Gastroesophageal sphincter (tissue), 4 donors: ENCODE data around the gene ABLIM2. TPM values are rescaled to one million over a fixed set of nuclear protein-coding genes. Genes with fewer than 3 reads are reported as not detected.

Source experiments
- ATAC-seq: fragments of 150-250 bp; one replicate; pipeline ENCODE4 v1.9.1; 2016; ENCODE audit warnings: mild to moderate bottlenecking, moderate library complexity
- H3K27ac ChIP-seq, 4 donors: fragments of 200-600 bp; sonication (generic) in 3 of 4; 1 replicate in 3 of 4; 2 replicates in 1 of 4; pipeline ENCODE4 v1.5.1; 2016 to 2019
- H3K27me3 ChIP-seq: fragments of 200-600 bp; sonication (generic); one replicate; pipeline ENCODE4 v1.5.1; 2019
- H3K36me3 ChIP-seq, 2 donors: fragments of 200-600 bp; sonication (generic); one replicate each; pipeline ENCODE4 v1.5.1; 2019; ENCODE audit warnings: control low read depth in 1 of 2
- H3K4me1 ChIP-seq, 3 donors: fragments of 200-600 bp; sonication (generic); 1 replicate in 2 of 3; 2 replicates in 1 of 3; pipeline ENCODE4 v1.5.1; 2016 to 2019; ENCODE audit warnings: control low read depth in 2 of 3
- H3K4me3 ChIP-seq, 2 donors: fragments of 200-600 bp; sonication (generic); one replicate each; pipeline ENCODE4 v1.5.1; 2019; ENCODE audit warnings: mild to moderate bottlenecking in 1 of 2, moderate library complexity in 1 of 2
- H3K9me3 ChIP-seq, 3 donors: fragments of 200-600 bp; sonication (generic); one replicate each; pipeline ENCODE4 v1.5.1; 2017 to 2019; ENCODE audit warnings: control low read depth in 2 of 3
- EP300 ChIP-seq: sonication (generic); formaldehyde crosslinking; IDR thresholded peaks from one replicate; pipeline ENCODE4 v1.6.1; 2017; ENCODE audit warnings: antibody characterized with exemption, mild to moderate bottlenecking
- POLR2A ChIP-seq, 2 donors: fragments of 450-650 bp; IDR thresholded peaks; one replicate each; pipeline ENCODE4 v1.6.1; 2017; ENCODE audit warnings: antibody characterized with exemption in 2 of 2, mild to moderate bottlenecking in 2 of 2, moderate library complexity in 1 of 2
- POLR2AphosphoS5 ChIP-seq: sonication (generic); formaldehyde crosslinking; IDR thresholded peaks from one replicate; pipeline ENCODE4 v1.6.1; 2017; ENCODE audit warnings: antibody characterized with exemption
- WGBS, 2 donors: methylation state at CpG; one replicate each; pipeline ENCODE4 v1.1.5; 2018; ENCODE audit warnings: low coverage in 1 of 2; 5-methylcytosine and 5-hydroxymethylcytosine counted together
- total RNA-seq, 4 donors: library from RNA; depleted of rRNA; stranded (reverse); fragments of >200 nt; gene quantifications; one replicate each; pipeline ENCODE4 v1.1.0, GENCODE V29; 2016
- TF ChIP-seq, protein P1 (sequence below), 4 experiments: fragments of 200-600 bp in 2 of 4; fragments of 450-650 bp in 2 of 4; sonication (generic) in 1 of 4; IDR thresholded peaks; one replicate each; pipeline ENCODE4 v1.5.1; 2017 to 2019; ENCODE audit warnings: antibody characterized with exemption in 4 of 4, mild to moderate bottlenecking in 2 of 4, moderate library complexity in 2 of 4

The ABLIM2 gene
- total RNA-seq, 4 donors from 2014 or later: 5.0 to 13.5 (median 8.0) TPM

DNA sequence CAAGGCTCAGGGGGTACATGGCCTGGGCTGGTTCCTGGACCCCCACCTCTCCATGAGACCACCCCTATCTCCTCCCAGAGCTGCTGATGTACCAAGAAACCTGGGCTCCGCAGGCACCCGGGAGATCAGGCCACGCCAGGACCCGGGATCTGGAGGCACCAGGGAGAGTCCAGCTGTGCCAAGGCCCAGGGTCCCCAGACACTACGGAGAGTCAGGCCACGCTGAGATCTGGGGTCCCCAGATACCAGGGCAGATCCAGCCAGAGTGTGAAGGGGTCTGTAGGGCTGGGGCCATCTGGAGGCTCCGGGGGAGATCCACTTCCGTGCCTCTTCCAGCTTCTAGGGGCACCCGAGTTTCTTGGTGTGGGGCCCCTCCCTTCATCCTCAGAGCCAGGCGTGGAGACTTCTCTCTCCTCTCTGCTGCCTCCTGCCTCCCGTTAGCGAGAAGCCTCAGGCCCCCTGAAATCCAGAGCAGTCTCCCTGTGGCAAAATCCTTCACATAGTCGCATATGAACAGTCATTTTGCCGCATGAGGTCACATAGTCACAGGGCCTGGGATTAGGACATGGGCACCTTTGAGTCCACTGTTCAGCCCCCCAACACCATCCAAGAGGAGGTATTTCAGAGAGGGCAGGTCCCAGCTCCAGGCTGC is 9.7 kb downstream of the ABLIM2 start:
- WGBS, 2 donors: 83% methylated on average over 4 of the region's 14 CpGs; no CpG with 5 or more reads in 1 of the 2 donors
- TF ChIP-seq, protein P1, sequence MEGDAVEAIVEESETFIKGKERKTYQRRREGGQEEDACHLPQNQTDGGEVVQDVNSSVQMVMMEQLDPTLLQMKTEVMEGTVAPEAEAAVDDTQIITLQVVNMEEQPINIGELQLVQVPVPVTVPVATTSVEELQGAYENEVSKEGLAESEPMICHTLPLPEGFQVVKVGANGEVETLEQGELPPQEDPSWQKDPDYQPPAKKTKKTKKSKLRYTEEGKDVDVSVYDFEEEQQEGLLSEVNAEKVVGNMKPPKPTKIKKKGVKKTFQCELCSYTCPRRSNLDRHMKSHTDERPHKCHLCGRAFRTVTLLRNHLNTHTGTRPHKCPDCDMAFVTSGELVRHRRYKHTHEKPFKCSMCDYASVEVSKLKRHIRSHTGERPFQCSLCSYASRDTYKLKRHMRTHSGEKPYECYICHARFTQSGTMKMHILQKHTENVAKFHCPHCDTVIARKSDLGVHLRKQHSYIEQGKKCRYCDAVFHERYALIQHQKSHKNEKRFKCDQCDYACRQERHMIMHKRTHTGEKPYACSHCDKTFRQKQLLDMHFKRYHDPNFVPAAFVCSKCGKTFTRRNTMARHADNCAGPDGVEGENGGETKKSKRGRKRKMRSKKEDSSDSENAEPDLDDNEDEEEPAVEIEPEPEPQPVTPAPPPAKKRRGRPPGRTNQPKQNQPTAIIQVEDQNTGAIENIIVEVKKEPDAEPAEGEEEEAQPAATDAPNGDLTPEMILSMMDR (IDR thresholded peaks at IDR 0.05): no peak
- no peak for TF ChIP-seq POLR2A (IDR thresholded peaks at IDR 0.05)
- TF ChIP-seq EP300: no peak
- TF ChIP-seq POLR2AphosphoS5: no peak
- ATAC-seq: no peak
- peaks cover 0 to 5% of the 10 kb centered on the region in 2 donors for H3K36me3 ChIP-seq
- H3K4me1 ChIP-seq: peaks cover 0 to 27% (median 10%) of the 10 kb centered on the region in 3 donors
- no peak overlapping the region for H3K4me3 ChIP-seq
- H3K9me3 ChIP-seq: no peaks in the 10 kb centered on the region
- H3K27me3 ChIP-seq: no peaks in the 10 kb centered on the region
- no peak overlapping the region for H3K27ac ChIP-seq

DNA sequence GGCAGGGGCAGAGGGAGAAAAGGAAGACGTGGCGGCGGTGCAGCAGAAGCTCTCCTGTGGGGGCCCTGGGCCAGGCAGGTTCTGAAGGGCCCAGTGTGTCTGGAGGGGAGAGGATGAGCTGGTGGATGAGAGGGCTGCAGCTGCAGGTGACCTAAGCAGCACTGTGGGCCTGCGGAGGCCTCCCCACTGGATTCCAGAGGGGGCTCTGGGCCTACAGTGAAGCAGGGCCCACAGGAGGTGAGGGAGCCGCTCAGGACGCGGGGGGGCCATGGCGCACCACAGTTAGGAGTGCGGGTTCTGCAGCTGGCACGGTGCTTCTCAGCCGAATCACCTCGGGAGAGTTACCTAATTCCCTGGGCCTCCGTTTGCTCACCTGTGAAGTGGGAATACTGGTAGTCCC is 10.5 kb downstream of the ABLIM2 start:
- no peaks in the 10 kb centered on the region for H3K27me3 ChIP-seq
- no peak overlapping the region for H3K27ac ChIP-seq
- no peak overlapping the region for H3K4me3 ChIP-seq
- peaks cover 0 to 34% (median 10%) of the 10 kb centered on the region in 3 donors for H3K4me1 ChIP-seq
- ATAC-seq: no peak
- H3K9me3 ChIP-seq: no peaks in the 10 kb centered on the region
- H3K36me3 ChIP-seq: peaks cover 0 to under 1% of the 10 kb centered on the region in 2 donors
- TF ChIP-seq POLR2A (IDR thresholded peaks at IDR 0.05): no peak
- TF ChIP-seq, protein P1 (IDR thresholded peaks at IDR 0.05): no peak
- TF ChIP-seq POLR2AphosphoS5: no peak
- no peak for TF ChIP-seq EP300
- 80 to 86% methylated on average over 1 to 6 of the region's 13 CpGs for WGBS, 2 donors

DNA sequence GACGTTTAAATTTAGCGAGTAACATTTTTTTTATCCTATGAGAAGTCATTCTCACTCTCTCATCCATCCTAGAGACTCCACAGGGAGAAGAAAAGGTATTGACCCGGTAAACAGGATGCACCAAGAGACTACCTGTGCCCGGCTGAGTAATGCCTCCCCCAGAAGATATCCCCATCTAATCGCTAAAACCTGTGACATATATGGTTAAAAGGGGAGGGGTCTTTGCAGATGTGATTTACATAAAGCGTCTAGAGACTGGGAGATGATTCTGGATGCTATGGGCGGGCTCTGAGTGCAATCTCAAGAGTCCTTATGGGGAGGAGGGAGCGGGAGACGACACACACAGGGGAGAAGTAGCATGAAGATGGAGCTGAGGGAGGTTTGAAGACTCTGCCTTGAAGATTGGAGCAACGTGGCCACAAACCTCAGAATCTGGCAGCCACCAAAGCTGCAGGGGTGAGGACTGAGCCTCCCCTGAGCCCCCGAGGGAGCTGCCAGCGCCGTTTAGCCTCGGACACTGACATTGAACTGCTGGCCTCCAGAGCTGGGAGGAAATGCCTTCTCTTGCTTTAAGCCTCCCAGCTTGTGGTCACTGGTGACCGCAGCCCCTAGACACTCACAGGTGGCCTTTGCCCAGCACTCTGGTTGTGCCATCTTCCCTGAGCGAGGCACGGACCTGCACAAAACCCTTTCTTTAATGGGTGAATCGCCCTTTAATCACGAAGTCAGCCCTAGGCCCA is 11.2 kb downstream of the ABLIM2 start:
- no peak overlapping the region for H3K4me3 ChIP-seq
- no peaks in the 10 kb centered on the region for H3K9me3 ChIP-seq
- no peak for ATAC-seq
- H3K27me3 ChIP-seq: no peaks in the 10 kb centered on the region
- H3K27ac ChIP-seq: no peak overlapping the region
- H3K4me1 ChIP-seq: peaks cover 0 to 41% (median 10%) of the 10 kb centered on the region in 3 donors
- 20 to 62% methylated on average over 1 to 9 of the region's 19 CpGs for WGBS, 2 donors
- TF ChIP-seq, protein P1 (IDR thresholded peaks at IDR 0.05): no peak
- TF ChIP-seq EP300: no peak
- no peak for TF ChIP-seq POLR2A (IDR thresholded peaks at IDR 0.05)
- TF ChIP-seq POLR2AphosphoS5: no peak
- no peaks in the 10 kb centered on the region for H3K36me3 ChIP-seq

DNA sequence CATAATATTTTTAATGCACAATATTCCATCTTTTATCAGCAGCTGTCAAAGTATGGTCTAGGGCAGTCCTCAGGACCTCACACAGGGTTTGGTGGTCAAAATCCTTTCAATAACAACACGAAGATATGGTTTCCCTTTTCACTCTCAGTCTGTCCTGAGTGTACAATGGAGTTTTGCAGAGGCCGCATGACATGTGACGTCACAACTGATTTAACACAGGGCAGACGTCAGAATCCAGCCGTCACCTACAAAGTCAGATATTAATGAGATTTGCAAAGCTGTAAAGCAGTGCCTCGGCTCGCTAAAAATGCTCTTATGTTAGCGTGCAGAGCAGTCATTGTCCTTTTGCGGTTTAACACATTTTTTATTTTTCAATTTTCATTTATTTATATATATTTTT is 12.5 kb downstream of the ABLIM2 start:
- peaks cover 0 to 53% (median 10%) of the 10 kb centered on the region in 3 donors for H3K4me1 ChIP-seq
- ATAC-seq: no peak
- H3K27ac ChIP-seq: peak overlapping the region in 2 of 4 donors; percentile 34 to 71

More for the DNA sequence above, 12.5 kb downstream of the ABLIM2 start:
- Histone ChIP-seq H3K9me3 (no peaks in the 10 kb centered on the region), H3K4me3 (no peak overlapping the region), H3K27me3 (no peaks in the 10 kb centered on the region), H3K36me3 (no peaks in the 10 kb centered on the region)
- WGBS, 2 donors: 67% methylated on average over 9 of the region's 9 CpGs
- no peak for TF ChIP-seq POLR2AphosphoS5
- no peak for TF ChIP-seq EP300
- TF ChIP-seq POLR2A (IDR thresholded peaks at IDR 0.05): no peak
- TF ChIP-seq, protein P1 (IDR thresholded peaks at IDR 0.05): no peak
